Measurements from ENCODE around the gene BCAN.

BCAN gene

DNA sequence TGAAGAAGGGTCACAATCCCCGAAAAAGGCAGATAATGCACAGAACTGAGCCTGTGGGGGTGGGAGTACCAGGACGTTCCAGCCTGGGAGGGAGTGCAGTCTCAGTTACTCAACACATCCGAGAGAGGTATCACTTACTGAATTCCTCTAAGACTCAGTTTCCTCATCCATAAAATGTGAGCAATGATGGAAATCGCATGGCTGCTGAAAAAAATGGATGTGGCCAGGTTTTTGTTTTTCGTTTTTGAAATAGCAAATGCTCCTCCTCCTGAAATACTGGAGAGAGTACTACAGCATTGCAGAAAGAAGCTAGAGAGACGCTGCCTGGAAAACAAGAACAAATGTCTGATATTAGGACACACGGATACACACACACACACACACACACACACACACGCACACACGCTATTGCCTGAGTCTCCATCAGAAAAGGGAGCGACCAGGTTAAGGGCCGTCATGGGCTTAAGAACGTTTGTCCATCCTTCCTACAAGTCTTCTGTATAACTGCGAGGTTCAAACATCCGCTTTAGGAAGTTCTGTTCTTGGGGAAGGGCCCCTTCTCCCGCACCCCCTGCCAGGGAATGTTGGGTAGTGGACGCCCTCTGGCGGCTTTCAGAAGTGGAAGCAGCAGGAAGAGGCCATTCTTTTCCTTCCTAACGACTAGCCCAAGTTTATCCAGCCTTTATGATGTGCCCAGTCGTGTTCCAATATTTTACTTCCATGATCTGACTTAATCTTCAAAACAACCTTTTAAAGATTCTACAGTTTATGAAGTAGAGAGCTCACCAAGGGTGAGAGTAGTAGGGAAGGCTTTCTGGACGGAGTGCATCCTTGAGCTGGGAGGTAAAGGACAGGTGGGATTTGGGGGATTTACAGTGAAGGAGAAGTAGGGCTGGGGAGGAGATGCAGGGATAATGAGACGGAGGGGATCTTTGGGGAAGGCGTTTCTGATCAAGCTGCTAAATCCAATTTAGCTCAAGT, 36.0 kb downstream of the BCAN start:
- DNase-seq: no peak

DNA sequence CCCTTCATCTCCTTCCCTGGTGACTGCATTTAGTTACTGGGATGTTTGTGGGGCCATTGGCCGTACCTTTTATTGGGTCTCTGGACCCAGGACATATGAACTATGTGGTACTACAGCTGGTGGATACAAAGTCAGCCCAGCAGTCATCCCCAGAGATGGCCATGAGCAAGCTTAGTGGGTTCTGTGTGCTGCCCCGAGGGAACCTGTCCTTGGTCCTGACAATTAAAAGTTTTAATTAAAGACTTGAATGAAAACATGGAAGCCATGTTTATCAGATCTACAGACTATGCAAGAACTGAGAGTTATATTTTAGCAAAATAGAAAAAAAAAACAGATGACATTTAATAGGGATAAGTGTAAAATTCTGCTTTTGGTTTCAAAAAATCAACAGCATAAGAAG, 38.1 kb downstream of the BCAN start:
- no peak for DNase-seq

DNA sequence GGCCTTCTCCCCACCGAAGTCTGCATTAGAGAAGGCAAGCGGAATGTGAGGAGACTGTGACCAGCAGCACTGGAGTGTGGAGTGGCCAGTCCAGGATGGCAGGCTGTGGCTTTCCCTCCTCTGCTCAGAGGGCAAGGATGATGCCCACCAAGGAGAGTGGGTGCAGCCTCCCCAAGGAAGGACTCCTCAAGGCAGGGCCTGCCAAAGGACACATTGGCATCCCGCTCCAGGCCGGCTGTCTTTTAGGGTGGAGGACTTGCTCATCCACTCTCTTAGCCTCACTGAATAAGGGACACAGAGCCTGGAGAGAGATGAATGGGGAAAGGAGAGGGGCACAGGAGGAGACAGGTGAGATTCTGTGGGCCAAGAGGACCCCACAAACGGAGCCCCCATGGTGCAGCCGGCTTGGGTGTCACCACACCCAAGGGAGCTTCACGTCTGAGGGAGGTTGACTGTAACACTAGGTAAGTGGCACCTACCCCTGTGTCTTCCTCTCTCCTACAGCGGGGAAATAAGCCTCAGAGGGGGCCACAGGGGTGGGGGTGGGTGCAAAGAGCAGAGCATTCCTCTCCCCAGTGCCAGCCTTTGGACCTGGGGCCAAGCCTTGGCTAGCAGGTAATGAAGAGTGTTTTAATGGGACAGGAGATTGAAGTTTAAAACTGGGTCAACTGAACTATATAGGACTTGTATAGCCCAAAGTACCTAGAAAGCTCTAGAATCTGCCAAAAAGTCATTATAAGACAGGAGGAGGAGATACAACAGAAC, 39.5 kb downstream of the BCAN start:
- no peak for DNase-seq

DNA sequence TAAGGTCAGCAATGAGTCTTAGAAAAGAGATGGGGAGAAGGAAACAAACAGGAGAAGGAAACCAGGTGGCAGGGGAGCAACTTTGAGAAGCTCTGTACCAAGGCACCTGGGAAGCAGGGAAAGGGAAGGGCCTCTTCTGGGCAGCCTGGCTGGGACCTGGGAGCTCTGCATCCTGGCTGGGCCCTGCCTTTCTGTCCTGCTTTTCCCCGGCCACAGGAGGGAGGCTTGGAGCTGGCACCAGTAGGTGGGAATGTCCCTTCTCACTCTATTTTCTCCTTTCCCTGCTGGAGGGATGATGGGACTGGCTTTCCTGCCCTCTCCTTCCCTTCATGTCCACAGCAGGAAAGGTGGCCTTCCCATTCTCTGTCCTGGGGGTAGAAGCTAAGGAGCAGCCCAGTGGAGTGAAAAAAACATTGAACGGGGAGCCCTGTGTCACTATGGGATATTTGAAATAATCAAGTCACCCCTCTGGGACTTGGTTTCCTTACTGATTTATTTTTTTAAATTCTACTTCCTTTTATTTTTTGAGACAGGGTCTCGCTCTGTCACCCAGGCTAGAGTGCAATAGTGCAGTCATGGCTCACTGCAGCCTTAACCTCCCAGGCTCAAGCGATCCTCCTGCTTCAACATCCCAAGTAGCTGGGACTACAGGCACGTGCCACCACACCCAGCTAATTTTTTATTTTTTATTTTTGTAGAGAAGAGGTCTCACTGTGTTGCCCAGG, 40.4 kb downstream of the BCAN start:
- no peak for DNase-seq

DNA sequence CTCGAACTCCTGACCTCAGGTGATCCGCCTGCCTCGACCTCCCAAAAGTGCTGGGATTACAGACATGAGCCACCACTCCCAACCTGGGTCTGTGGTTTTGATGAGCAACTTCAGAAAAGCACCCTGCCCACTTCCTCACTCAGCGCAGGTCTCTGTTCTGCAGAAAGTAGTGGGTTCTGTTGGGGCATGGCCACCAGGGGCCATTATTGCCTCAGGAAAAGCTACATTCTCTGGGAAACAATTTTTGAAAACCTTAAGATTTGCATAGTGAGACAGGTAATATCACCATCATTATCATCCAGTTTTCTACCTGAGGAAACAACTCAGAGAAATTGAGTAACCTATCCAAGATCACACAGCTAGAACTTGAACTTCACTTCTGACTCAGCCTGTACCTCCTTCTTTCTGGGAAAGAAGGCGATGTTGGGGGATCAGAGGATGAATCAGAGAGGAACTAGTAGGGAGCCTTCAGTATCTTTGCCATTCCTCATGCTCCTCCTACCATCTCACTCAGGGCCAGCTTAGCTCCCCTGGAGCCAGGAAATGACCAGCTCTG, 42.4 kb downstream of the BCAN start:
- no peak for DNase-seq

DNA sequence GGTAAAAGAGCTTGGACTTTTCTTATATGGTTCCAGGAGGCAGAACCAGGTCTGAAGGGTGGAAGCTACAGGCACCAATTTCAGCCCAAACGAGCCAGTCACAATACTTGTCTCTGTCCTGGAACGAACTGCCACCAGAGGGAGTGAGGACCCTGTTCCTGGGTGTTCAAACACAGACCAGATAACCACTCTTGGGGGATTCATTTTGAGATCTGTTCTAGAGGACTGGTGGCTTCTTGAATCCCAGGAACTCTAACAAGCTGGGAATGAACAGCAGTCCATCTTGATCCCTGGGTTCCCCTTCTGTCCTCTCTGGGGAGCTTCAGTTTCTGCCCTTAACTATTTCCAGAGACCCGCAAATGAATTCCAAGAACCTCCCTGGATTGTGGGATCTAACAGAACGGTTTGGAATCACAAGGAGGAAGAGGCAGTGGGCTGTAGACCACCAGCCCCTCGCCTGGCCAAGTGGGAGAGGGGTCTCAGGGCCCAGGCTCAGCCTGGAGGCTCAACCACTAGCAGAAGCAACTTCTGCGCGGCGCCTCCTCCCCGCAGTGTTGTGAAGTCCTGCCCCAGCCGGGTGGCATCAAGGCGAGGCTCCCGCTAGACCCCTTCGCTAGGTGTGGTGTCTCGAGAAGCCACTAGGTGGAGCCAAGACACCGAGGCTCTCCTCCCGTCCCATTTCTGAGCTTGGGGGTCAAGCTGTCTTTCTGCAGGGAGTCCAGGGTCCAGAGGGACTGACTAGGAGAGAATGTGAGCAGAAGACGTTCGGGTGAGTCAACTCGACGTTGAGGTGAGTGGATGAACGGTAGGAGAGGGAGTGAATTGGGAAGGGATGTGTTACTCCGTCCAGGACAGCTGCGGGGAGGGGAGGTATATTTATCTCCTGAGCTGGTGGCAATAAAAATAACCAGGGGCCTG, 47.4 kb downstream of the BCAN start:
- DNase-seq: peak; percentile 77

DNA sequence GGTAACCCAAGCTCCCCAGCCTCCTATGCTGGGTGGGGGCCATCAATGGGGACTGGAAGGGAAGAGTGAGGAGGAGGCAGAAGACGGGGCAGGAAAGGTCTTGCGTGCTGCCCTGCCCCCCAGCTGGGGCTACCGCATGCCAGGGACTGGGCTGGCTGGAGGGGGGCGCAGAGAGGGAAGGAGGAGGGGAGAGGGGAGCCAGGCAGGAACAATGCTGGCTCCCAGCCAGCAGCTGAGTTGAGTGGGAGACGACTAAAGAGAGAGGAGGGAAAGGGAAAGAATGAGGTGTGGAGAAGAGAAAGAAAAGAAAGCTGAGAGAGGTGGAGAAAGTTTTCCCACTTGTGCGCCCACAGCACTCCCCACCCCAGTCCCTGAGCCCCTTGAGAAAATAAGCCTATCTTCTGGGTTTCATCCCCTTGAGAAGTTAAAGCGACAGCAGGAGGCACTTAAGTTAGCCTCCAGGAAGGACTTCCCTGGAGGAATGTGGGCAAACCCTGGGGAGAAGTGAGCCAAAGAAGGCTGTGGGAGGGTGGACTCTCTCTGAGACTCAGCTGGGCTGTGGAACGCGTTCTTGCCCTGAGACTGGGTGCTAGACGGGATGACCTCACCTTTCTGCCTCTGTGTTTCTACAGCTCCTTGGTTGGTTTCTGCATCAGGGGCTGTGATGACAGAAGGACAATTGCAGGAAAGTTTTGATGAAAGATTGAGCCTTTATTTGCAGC, 48.2 kb downstream of the BCAN start:
- DNase-seq: no peak

DNA sequence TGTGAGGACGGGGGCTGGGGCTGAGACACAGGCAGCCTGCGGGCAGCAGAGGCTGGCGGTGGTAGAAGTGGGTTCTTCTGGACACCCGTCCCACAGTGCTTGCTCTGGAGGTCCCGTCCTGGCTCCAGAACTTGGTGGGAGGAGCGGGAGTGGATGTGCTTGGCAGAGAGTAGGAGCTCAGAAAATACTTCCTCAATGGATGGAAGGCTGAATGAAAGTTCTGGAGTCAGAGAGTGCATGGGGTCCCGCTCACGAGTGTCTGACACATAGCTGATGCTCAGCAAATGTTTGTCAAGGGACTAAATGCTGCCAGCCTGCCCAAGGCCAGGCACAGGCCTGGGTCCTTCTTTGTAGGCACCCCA, 48.7 kb downstream of the BCAN start:
- DNase-seq: no peak

DNA sequence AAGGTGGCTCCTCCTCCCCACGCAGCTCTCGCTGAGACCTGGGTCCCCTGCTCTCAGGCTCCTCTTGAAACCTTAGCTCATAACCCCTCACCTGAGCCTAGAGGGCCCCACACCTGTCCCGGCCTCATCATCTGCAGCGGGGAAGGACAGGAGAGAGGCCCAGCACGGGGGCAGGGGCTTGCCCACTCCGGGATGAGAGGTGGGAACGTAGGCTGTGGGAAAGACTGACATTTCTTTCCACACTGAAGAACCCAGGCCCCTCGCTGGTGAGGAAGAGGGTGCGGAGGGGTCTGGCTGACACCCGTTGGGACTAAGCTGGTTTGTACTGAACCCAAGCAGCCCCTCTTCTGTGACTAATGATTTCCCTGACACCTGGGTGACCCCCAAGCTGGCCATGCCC, 49.3 kb downstream of the BCAN start:
- DNase-seq: no peak

DNA sequence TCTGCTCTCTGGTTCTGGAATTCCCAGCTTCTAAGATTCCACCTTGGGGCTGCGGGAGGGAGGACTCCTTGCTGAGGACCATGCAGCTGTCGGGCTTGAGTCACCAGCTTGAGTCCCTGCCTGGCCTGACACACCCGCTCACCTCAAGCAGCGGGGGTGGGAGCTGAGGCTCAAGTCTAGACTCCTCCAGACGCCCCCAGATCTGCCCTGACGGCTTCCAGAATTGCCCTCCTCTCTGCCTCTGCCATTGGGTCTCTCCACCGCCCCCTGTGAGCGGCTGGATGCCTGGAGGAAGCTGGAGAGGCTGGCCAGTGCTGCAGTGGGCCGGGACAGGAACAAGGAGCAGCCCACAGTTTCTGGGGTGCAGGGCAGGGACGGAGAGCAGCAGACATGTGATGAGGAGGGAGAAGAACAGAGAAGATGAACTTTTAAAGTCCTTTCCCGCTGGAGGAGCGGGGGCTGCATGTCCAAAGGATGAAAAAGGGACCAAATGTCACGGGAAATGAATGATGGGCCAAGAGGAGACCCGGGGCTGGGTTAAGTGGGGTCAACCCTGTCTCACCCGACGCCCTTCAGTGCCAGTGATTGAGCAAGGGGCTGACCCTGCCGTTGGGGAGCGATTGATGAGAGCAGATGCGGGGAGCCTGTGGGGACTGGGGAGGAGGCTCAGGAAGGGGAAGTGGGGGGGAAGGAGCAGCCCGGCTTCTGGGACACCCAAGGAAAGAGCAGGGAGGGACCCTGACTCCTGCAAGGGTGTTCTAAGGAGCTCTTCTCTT, 49.9 kb downstream of the BCAN start:
- DNase-seq: no peak

DNA sequence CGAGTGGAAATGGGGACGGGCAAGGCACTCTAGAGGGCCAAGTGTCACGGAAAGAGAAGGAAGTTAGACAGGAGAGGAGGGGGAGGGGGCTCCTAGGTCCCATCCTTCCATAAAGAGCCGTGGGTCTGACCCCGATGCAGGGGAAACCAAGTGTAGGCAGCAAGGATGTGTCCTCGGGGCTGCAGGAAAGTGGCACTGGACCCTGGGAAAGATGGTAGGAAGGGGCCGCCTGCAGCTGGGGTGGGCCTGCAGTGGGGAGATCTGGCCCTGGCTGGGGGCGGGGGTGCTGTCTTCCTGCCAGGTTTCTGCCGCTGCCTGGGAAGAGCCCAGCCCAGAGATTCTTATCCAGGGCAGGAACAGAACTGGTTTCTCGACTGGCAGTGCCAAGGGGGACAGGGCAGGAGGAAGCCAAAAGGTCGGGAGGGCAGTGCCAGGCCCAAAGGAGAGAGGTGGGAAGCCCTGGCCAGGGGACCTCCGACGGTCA, 50.6 kb downstream of the BCAN start:
- DNase-seq: no peak

DNA sequence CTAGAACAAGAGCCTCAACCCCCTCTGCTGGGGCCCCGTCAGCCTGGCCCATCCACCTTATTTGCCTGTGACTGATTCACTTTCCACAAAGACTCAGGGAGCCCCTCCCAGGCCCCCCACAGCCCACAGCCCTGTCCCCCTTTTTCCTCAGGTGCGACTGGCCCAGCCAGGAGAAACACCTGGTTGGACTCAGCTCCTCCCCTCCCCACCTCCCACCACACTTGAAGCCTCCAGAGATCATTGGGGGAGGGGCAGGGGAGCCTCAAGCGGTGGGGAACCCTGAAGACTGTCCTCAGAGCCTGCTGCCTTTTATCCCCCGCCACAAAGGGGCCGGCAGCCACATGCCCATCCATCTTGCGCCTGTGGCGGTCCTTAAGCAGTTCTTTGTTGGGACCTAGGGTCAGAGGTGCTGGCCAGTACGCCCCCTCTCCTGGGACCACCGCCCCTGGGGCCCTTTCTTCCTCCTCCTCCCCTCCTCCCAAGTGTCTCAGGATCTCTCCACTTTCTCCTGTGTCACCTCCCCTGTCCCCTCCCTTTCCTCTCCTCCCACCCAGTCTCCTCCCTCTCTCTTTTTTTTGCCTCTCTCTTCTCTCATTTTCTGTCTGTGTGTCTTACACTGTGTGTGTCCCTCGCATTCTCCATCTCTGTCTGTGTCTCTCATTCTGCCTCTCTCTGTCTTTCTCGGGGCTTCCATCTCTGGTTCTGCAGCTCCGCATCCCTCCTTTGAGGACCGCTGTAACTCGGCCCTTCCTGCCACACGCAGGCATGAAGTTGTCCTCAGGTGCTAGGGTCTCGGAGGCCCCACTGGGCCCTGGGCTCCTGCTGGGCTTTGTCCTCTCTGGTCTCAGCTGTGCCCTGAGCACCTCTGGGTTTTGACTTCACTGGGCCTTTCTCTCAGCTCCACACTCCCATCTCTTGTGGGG, 51.3 kb downstream of the BCAN start:
- DNase-seq: no peak

DNA sequence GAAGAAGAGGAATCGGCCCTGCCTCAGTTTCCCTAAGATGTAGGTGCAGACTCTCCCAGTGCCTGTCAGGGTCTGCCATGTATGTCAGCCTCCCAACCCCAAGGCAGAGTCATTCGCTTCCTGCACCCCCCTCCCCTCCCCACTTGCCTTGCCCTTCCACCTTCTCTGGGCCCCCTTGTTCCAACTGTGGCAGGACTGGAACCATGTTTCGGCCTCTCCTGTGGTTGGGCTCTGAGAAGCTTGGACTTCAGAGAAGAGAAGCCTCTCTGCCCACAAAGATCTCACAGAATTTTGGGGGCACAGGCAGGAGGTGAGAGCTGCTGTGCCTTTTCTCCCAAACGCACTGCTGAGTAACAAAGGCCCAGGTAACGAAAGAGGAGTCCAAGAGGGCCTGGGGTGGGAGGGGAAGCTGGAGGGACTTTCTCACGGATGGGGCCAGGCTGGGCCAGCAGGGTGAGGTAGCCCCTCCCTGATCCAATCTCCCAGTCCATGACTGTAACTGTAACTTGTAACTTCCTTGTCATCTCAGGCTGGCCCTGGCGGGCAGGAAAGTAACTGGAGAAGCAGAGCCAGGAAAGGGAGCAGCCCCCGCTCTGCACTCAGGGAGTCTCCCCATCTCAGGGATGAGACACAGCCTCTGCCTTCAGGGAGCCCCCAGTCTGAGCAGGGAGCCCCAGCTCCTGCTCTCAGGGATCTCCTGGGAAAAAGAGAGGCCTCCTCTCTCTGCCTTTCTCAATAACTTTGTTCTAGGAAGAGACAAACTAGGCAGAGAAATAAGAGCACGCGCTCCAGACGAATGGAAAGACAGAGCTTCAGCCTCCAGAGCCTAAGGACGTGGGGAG, 52.2 kb downstream of the BCAN start:
- no peak for DNase-seq

DNA sequence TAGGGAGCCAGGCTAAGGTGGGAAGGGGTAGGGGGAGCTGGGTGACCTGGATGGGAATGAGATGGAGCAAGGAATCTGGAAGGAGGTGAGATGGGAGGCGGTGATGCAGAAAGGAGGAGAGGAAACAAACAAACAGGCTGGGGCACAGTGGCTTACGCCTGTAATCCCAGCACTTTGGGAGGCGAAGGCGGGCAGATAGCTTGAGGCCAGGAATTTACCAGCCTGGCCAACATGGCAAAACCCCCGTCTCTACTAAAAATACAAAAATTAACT, 52.7 kb downstream of the BCAN start:
- no peak for DNase-seq

DNA sequence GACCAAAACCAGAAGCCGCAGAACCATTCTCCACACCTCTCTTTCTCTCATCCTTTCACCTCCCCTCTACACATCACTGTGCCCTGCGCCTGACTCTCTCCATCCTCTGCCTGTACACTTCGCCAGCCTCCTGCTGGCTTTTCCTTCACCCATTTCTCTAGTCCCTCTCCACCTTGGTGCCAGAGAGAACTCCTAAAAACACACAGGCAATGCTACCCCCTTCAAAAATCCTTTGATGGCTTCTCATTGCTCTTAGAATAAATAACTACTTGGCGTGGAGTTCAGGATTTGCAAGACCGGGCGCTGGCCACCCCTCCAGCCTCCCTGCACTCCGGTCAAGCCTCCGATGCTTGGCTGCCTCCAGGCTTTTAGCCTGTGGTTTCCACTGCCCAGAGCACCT, 54.8 kb downstream of the BCAN start:
- DNase-seq: no peak

DNA sequence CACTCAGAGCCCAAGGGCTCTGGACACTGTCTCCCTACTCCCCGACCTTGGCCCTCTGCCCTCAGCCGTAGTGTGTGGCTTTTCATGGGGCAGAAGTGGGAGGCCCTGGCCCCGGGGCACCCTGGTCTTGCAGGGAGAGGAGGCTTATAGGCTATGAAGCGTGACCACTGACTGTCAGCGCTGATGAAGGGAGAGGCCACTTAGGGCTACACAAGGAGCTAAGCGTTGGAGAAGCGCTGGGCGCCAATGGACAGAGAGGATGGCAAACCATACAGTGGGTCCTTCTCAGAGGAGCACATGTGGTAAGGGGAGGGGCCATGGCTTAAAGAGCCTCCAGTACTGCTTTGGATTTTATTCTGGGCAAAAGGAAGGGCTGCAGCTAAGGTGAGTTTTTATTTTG, 55.6 kb downstream of the BCAN start:
- DNase-seq: no peak

DNA sequence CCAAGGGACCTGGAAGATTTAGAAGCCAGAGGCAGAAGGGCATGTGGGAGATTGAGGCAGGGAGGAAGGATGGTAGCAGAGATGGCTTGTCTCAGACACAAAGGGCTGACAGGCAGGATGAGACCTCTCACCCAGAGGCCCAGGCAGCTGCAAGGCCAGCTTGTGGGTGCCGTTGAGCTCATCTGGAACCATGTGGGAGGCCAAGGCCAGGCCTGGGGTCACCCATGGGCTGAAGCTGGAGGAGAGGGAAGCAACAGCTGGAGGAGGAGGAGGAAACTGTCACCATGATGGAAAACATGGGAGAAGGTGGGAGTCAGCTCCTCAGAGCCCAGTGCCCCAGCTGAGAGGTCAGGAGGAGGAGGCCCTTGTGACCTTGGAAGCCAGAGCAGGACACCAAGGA, 57.1 kb downstream of the BCAN start:
- no peak for DNase-seq

DNA sequence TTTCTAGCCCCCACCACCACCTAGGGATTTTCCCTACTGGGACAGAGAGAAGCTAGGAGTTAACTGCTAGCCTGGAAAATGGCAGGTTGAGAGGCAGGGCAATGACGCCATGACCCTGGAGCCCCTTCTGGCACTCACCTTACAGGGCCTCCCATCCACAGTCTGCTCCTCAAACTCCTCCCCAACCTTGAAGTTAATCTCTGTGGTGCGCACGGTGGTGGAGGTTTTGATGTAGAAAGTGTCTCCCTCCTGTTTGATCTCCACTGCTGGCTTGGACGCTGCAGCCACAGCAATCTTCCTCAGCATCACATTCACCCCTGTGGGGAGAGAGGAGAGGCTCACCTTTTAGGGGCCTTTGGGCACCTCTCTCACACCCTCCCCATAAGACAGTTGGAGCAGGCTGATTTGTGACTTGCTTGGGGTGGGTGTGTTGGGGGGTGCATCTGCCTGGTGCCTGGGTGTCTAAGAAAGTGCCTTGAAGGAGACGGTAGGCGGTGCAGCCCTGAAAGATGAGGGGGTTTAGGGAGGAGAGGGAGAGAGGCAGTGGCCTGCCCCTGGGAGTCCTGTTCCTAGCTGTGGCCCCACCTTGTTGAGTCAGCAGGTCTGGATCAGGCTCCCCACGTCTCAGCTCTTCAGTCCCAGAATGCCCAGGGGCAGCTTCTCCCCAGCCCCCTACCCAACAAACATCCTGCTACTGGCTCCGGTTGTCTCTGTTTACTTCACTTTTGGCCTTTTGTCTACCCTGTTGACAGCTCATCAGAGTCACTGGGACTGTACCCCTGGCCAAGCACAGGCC, 59.0 kb downstream of the BCAN start:
- DNase-seq: no peak
